Pancreas (tissue), 10 donors: ENCODE results near the gene SH3BGRL. TPM values are rescaled to one million over a fixed set of nuclear protein-coding genes. Genes with fewer than 3 reads are reported as not detected.

Source experiments
- ATAC-seq, 4 donors: fragments of 200-7000 bp; cut with Tn5 transposase; one replicate each; pipeline versions ENCODE4 v1.8.0 to v1.9.1; 2020; ENCODE audit warnings: mild to moderate bottlenecking in 4 of 4, moderate library complexity in 4 of 4
- DNase-seq, 6 donors: peaks; one replicate each; pipeline ENCODE4 v3.0.0-alpha.2; 2020
- FAIRE-seq: peaks from 2 replicates; lab custom pipeline; 2012; peaks lifted over from hg19 to GRCh38; lab: Jason Lieb, UNC
- H3K27ac ChIP-seq, 4 donors: fragments of 200-600 bp; sonication (generic); 1 replicate in 3 of 4; 2 replicates in 1 of 4; pipeline versions ENCODE4 v1.5.0 to v1.8.0; 2020
- H3K27me3 ChIP-seq, 4 donors: fragments of 200-600 bp; one replicate each; pipeline ENCODE4 v1.8.0; 2021
- H3K36me3 ChIP-seq, 3 donors: fragments of 200-600 bp; sonication (generic) in 1 of 3; one replicate each; pipeline versions ENCODE4 v1.5.0 to v1.8.0; 2020 to 2021
- H3K4me1 ChIP-seq, 3 donors: fragments of 200-600 bp; one replicate each; pipeline ENCODE4 v1.8.0; 2021
- H3K4me3 ChIP-seq, 4 donors: fragments of 200-600 bp; sonication (generic) in 2 of 4; one replicate each; pipeline versions ENCODE4 v1.5.0 to v1.8.0; 2020 to 2021
- H3K9me3 ChIP-seq, 4 donors: fragments of 200-600 bp; one replicate each; pipeline ENCODE4 v1.8.0; 2021
- CTCF ChIP-seq, 4 donors: fragments of 200-600 bp; sonication (generic) in 3 of 4; IDR thresholded peaks; one replicate each; pipeline versions ENCODE4 v1.5.0 to v1.8.0; 2021; ENCODE audit warnings: antibody characterized with exemption in 4 of 4
- WGBS, 2 donors: extraction: QIAGEN DNeasy Blood & Tissue Kit; methylation state at CpG; one replicate each; pipeline ENCODE4 v1.1.7; 2013; 5-methylcytosine and 5-hydroxymethylcytosine counted together
- intact Hi-C, 3 donors: fragments of 100-400 bp; cut with DNase I; formaldehyde crosslinking; loops; one replicate each; pipeline versions ENCODE4 v1.11.1 to v1.14.2; 2022
- polyA plus RNA-seq, 2 donors: library from polyadenylated mRNA; stranded (reverse); fragments of 200-250 nt; gene quantifications; one replicate each; pipeline ENCODE4 v1.2.3, GENCODE V29; 2013
- total RNA-seq, 6 donors: library from RNA; stranded (reverse); fragmentation: NEBNext Ultra II Directional in 4 of 6; extraction: Animal tissue kit (Norgen Biotek cat#: 25700) in 4 of 6; gene quantifications; one replicate each; pipeline versions ENCODE4 v1.2.1 to v1.2.4, GENCODE V29; 2021 to 2023
- donor health status: healthy with polysubstance abuse.
- donor health status: DM: no; HTN: no; CAD: no; lungs with moderate emphysema.
- donor health status: DM: no; HTN: no; CAD: no.
- donor health status: control.
- donor health status: control.
- donor health status: Bipolar disorder and iron deficiency.
- donor health status: DM: yes; HTN: yes; CAD: no.
- donor health status: DM: no; HTN: no; CAD: no.
- donor health status: DM: no; HTN: no; CAD: no.
- donor health status: DM: yes; HTN: yes; CAD: no.

SH3BGRL gene
- total and polyA plus RNA-seq, 8 donors, result 28.1 to 67.0 (median 37.2) TPM

GRCh38 chrX:81206476-81206875, 4.6 kb downstream of the SH3BGRL start:
- WGBS, 2 donors, result 28 to 39% methylated on average over 1 of the region's 1 CpG
- intact Hi-C loops, result no loop called here
- ATAC-seq, result no peak
- no peak for DNase-seq
- peaks cover 0 to 6% (median 0%) of the 10 kb centered on the region in 4 donors for H3K27me3 ChIP-seq
- no peak for TF ChIP-seq CTCF (IDR thresholded peaks at IDR 0.05)
- no peaks in the 10 kb centered on the region for H3K4me1 ChIP-seq
- H3K27ac ChIP-seq, result no peak overlapping the region
- no peak for FAIRE-seq
- H3K36me3 ChIP-seq, result no peaks in the 10 kb centered on the region
- H3K4me3 ChIP-seq, result no peak overlapping the region
- no peaks in the 10 kb centered on the region for H3K9me3 ChIP-seq

- Histone ChIP-seq H3K9me3 (no peaks in the 10 kb centered on the region), H3K27ac (no peak overlapping the region), H3K4me3 (no peak overlapping the region), H3K4me1 (no peaks in the 10 kb centered on the region), H3K27me3 (peaks cover 0 to 6% (median 0%) of the 10 kb centered on the region in 4 donors), H3K36me3 (no peaks in the 10 kb centered on the region)
- 73 to 93% methylated on average over 8 of the region's 8 CpGs for WGBS, 2 donors
- intact Hi-C loops, result no loop called here
- no peak for TF ChIP-seq CTCF (IDR thresholded peaks at IDR 0.05)
- no peak for FAIRE-seq
- no peak for DNase-seq
- no peak for ATAC-seq
Observed at GRCh38 chrX:81208916-81209315, 7.0 kb downstream of the SH3BGRL start.

- Histone ChIP-seq H3K4me3 (no peak overlapping the region), H3K36me3 (no peaks in the 10 kb centered on the region), H3K4me1 (no peaks in the 10 kb centered on the region), H3K27me3 (no peaks in the 10 kb centered on the region), H3K9me3 (no peaks in the 10 kb centered on the region), H3K27ac (no peak overlapping the region)
- 65 to 77% methylated on average over 1 of the region's 1 CpG for WGBS, 2 donors
- FAIRE-seq, result no peak
- no peak for TF ChIP-seq CTCF (IDR thresholded peaks at IDR 0.05)
- ATAC-seq, result no peak
- intact Hi-C loops, result no loop called here
- DNase-seq, result no peak
Observed at GRCh38 chrX:81215685-81216084, 13.8 kb downstream of the SH3BGRL start.

- H3K27ac ChIP-seq, result no peak overlapping the region
- no peak for FAIRE-seq
- peaks cover 0 to 7% (median 0%) of the 10 kb centered on the region in 4 donors for H3K27me3 ChIP-seq
- no peak for ATAC-seq
- no peaks in the 10 kb centered on the region for H3K9me3 ChIP-seq
- 58 to 87% methylated on average over 3 of the region's 3 CpGs for WGBS, 2 donors
- TF ChIP-seq CTCF (IDR thresholded peaks at IDR 0.05), result no peak
- intact Hi-C loops, result no loop called here
- peaks cover 0 to 6% (median 0%) of the 10 kb centered on the region in 3 donors for H3K4me1 ChIP-seq
- no peak for DNase-seq
- no peak overlapping the region for H3K4me3 ChIP-seq
- H3K36me3 ChIP-seq, result no peaks in the 10 kb centered on the region
Observed at GRCh38 chrX:81229229-81229628, 27.3 kb downstream of the SH3BGRL start.

GRCh38 chrX:81229901-81230300, 28.0 kb downstream of the SH3BGRL start:
- Histone ChIP-seq H3K4me3 (no peak overlapping the region), H3K4me1 (peaks cover 0 to 6% (median 0%) of the 10 kb centered on the region in 3 donors), H3K9me3 (no peaks in the 10 kb centered on the region), H3K27me3 (peaks cover 0 to 7% (median 0%) of the 10 kb centered on the region in 4 donors), H3K27ac (no peak overlapping the region), H3K36me3 (no peaks in the 10 kb centered on the region)
- no peak for ATAC-seq
- FAIRE-seq, result no peak
- intact Hi-C loops, result no loop called here
- WGBS, 2 donors, result 71 to 96% methylated on average over 2 of the region's 2 CpGs
- no peak for DNase-seq
- TF ChIP-seq CTCF (IDR thresholded peaks at IDR 0.05), result no peak
